Measurements from ENCODE around the gene TGFB2.

TGFB2 gene

DNA sequence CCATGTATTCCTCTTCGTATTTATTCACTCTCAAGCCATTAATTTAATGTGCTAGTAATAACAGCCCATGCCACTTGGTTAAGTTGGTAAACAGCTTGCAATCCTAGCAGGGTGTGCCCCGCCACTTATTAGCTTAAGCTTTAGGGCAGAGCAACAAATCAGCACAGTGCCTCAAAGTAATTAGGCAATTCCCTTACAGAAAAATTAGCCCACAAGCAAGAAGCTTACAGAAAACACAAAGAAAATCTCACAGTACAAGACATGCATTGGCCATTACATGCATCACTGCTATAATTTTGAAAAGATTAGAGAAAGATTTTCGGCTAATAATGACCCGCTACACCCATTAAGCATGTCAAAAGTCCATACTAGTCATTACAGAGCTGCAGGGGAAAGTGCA is 47.6 kb downstream of the TGFB2 start:
- no peak for DNase-seq (ENCODE audit: low spot score)

- DNase-seq (ENCODE audit: low spot score) = no peak
Measured at GRCh38 chr1:218394416-218394815, 49.3 kb downstream of the TGFB2 start.

DNA sequence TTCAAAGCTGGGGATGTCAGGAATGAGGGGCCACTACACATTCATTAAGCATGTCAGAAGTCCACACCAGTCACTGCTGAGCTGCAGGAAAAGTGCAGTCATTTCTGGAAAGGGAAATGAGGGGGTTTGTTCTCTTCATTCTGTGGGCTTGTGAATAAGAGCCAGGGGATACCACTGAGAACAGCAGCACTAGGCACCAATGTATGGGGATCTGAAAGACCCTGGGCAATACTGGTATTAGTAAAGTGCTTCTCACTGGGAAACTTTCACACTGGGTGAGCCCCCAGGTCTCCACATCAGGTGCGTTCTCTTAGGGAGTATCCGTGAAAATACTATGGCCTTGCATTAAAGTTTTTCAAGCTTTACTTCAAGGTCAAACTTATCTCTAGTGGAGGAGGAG is 49.9 kb downstream of the TGFB2 start:
- DNase-seq (ENCODE audit: low spot score) = no peak

DNA sequence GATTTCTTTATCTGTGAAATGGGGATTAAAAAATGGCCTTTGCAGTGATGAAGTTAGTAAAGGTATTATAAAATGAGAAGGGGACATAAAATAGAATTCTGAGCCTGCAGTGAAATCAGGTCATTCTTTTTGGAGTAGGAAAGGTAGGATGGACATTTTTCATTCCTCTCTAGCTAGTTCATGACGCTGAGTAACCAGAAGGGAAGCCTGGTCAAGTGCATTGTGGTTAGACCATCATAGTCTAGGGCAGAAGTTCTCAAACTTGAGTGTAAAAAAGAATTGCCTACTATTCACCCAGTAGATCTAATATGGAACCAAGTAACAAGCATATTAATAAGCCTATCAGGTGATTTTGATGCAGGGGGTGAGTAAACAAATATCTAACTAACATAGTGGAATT is 50.8 kb downstream of the TGFB2 start:
- no peak for DNase-seq (ENCODE audit: low spot score)

GRCh38 chr1:218397752-218398339 is 52.7 kb downstream of the TGFB2 start:
- DNase-seq (ENCODE audit: low spot score) = no peak

- no peak for DNase-seq (ENCODE audit: low spot score)
Measured at GRCh38 chr1:218400624-218401023, 55.5 kb downstream of the TGFB2 start.

- no peak for DNase-seq (ENCODE audit: low spot score)
Measured at GRCh38 chr1:218401441-218401997, 56.4 kb downstream of the TGFB2 start.

DNA sequence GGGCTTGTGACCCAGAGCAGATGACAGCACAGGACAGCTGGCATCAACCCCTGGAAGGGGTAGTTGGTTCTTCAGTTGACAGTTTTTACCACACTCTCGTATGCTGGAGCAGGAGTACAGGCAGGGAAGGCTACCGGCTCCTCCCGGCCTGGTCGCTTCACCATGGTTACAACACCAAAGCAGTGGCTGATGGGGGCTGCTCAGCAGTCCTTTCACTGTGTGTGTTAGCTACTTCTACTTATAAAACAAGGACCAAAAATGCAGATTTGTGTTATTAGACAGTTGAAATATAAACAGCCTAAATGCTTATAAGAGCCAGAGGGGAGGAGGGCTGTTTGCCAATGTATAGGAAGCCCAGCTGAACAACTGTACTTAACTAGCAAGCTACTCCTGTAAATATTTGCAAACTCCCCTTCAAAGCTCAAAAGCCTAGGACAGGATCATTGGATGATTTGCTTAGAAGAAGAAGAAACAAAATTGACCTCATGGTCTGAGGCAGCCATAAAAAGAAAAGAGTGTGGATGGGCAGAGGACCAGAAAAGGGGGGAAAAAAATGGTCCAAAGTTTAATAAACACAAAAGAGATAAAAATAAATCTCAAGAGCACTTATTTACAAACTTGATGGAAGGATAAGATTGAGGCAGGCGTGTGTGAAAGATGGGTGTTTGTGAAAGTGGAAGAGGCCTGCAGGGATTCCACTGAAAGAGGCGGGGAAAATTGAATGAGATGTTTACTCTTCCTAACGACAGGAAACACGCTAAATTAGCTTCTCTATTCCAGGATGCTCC is 57.1 kb downstream of the TGFB2 start:
- DNase-seq (ENCODE audit: low spot score) = no peak

DNA sequence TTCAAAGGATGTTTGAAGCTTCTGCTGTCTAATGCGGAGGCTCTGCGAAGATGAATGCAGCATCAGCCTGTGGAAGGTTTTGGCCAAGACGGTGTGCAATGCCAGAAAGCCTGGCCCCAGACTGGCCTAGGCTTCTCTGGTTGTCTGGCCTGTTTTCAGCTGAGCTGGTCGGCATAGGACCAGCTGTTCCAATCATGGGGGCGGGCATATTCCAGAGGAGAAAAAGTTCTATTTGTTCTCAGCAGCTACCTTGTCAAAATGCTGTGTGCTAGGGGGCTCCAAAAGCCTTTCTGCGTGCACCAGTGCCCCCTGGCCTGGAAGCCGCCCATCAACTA is 57.6 kb downstream of the TGFB2 start:
- DNase-seq (ENCODE audit: low spot score) = no peak

GRCh38 chr1:218403300-218403699 is 58.2 kb downstream of the TGFB2 start:
- DNase-seq (ENCODE audit: low spot score) = no peak

DNA sequence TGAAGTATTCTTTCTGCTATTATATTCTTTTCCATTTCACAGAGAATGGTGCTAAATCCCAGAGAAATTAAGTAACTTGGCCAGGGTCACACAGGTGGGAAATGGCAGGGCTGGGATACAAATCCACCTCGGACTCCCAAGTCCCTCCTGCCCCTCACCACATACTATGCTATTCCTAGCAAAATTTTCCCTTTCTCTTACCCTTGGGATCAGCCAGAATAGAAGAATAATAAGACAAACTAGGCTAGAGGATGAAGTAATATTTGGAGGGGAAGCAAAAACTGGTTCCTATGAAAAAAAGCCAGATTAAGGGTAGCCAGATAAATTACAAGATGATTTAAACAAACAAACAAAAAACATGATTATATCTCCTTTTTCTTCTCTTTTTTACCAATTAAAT is 62.5 kb downstream of the TGFB2 start:
- DNase-seq (ENCODE audit: low spot score) = no peak

- DNase-seq (ENCODE audit: low spot score) = no peak
Measured at GRCh38 chr1:218408135-218408534, 63.0 kb downstream of the TGFB2 start.

DNA sequence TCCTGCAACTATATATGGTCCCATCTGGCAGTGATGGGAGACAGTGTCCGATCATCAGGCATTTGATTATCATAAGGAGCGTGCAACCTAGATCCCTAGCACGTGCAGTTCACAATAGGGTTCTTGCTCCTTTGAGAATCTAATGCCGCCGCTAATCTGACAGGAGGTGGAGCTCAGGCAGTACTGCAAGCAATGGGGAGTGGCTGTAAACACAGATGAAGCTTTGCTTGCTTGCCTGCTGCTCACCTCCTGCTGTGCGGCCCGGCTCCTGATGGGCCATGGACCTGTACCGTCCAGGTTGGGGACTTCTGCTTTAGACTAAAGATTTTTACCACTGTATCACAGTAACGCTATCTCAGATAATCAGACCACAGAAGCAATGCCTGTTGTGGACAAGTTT is 63.8 kb downstream of the TGFB2 start:
- DNase-seq (ENCODE audit: low spot score) = no peak

DNA sequence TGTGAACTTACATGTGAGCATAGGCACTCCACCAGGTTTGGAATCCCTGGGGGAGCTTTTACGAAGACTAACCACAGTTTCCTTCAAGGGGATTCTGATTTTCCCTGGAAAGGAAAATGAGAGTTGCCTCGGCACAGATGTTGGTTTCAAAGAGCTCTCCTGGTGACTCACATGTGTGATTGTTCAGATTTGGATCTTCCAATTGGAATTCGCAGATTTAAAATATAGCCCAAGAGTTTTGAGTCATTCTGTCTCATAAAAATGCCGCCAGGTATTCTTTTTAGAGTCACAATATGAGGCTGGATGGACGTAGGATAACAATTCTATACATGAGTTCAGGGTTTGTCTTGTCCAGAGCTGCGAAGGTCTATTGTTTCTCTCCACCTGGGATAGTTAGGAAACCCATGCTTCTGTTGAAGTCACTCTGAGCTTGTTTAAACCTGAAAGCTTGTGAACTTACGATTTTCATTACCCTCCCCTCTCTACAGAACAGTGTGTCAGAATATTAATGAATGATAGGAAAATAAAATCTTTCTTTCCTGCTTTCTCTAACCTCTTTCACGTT is 64.9 kb downstream of the TGFB2 start:
- no peak for DNase-seq (ENCODE audit: low spot score)

- no peak for DNase-seq (ENCODE audit: low spot score)
Measured at GRCh38 chr1:218411101-218411500, 66.0 kb downstream of the TGFB2 start.

DNA sequence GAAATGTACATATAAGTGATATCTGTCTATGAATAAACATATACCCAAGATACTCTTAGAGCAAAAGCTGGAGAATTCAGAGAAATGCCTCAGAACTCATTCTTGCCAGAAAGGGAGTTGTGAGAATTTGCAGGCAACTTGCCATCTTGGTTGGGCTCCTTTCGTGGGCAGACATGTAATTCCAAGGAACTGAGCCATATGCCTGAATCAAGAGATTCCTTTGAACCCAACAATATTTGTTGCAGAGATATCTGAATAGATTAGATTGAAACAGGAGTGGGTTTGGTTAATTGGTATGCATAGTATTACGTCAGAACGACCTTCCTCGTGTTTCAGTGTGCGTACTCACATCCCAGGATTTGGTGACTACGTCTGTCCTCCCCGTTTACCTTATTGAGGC is 67.0 kb downstream of the TGFB2 start:
- no peak for DNase-seq (ENCODE audit: low spot score)

- DNase-seq (ENCODE audit: low spot score) = no peak
Measured at GRCh38 chr1:218413179-218413578, 68.0 kb downstream of the TGFB2 start.

GRCh38 chr1:218414060-218414728 is 69.1 kb downstream of the TGFB2 start:
- DNase-seq (ENCODE audit: low spot score) = no peak

DNA sequence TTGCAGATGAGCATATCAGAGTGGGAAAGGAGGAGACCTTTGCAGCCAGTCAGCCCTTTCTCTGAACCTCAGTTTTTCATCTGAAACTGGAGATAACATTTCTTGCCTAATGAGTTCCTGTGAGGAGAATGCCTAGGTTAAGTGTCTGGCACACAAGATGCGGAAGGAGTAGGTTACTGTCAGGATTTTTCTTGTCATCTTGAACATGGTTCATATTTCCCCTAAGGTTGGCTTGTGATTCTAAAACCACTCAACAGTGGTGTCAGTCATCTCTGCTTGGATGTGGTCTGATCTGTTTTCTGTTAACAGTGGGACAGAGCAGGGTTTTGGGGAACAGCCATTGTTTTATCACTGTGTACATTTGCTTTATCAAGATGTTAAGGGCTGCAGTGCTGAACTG is 70.6 kb downstream of the TGFB2 start:
- DNase-seq (ENCODE audit: low spot score) = no peak

DNA sequence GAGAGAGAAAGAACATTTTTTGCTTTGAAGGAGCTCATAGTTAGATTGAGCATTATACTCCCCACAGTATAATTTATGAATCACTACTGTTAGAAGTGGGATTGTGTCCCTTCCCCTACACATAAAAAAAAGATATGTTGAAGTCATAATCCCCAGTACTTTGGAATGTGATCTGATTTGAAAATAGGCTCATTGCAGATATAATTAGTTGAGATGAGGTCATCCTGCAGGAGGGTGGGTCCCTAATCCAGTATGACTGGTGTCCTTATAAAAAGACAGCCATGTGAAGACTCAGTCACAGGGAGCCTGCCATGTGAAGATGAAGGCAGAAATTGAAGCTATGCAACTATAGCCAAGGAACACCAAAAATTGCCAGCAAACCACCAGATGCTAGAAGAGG is 76.4 kb downstream of the TGFB2 start:
- DNase-seq (ENCODE audit: low spot score) = no peak

DNA sequence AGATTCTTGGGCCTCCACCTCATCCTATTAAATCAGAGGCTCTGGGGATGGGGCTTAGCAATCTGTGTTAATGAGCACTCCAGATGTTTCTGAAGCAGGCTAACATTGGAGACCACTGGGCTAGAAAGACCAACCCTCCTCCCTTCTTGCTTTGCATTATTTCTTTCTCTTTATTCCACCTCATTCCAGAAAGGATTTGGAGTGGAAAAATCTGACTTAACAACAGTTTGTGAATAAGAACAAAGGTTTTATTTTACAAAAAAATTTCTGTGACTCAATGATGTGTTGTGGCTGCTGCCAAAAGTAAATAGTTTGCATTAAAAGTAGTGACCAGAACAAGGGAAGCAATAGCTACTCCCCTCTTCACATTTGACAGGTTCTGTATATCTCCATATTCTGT is 79.4 kb downstream of the TGFB2 start:
- no peak for DNase-seq (ENCODE audit: low spot score)

DNA sequence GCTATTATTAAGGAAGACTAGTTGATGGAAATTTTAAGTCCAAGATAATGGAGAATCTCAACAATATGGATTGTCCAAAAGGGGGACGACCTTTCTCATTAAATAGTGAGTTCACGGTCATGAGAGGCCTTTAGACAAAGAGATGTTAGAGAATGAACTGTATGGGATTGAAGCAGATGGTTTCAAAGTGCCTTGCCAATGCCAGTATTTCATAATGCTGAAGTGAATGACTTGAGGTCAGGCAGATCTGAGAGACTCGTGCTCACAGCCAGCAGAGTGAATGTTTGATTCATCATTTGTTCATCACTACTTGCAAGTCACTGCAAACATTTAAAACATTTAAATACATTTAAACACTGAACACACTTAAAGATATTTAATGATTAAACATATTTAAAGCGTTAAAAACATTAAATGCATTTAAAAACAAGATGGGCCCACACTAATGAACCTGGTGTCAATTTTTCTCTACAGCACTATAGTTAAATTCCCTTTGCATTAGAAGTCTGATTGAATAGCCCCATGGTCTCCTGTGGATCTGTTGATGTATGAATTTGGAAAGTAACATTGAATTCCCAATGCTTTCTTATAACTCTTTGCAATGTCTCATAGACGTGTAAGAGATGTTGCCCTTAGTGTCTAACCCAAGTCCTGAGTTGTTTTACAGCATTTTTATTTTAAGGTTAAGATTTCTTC is 80.7 kb downstream of the TGFB2 start:
- no peak for DNase-seq (ENCODE audit: low spot score)

DNA sequence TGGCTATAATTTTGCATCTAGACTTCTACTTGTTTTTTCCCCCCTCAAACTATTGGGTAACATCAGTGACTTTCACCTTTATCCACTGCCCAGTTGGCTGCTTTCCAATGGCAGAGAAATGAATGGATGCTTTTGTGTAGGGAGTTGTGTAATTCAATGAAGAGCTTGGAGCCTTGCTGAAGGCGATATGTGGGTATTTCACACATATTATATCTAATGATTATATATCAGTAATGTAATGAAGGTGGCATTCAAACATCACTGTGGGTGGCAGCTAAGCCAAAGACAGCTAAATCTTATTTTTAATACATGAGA is 81.2 kb downstream of the TGFB2 start:
- no peak for DNase-seq (ENCODE audit: low spot score)
